WTC11 (cell line): ENCODE data around the gene ABCA5.

Experiments used
- ATF6 ChIP-seq: sonication (generic); formaldehyde crosslinking; IDR thresholded peaks from 2 replicates; pipeline ENCODE4 v1.8.1; 2023; ENCODE audit warnings: mild to moderate bottlenecking, missing genetic modification reagents
- CTCF ChIP-seq: fragments of 200-600 bp; IDR thresholded peaks from 2 replicates; pipeline ENCODE4 v1.8.0; 2022; ENCODE audit warnings: antibody characterized with exemption
- E2F4 ChIP-seq: sonication (generic); formaldehyde crosslinking; IDR thresholded peaks from 2 replicates; pipeline ENCODE4 v1.8.1; 2022; ENCODE audit warnings: low read depth, mild to moderate bottlenecking, moderate library complexity, missing genetic modification reagents, borderline replicate concordance
- GABPB1 ChIP-seq: sonication (generic); formaldehyde crosslinking; IDR thresholded peaks from 2 replicates; pipeline ENCODE4 v1.8.1; 2023; ENCODE audit warnings: mild to moderate bottlenecking, missing genetic modification reagents
- SP1 ChIP-seq: sonication (generic); formaldehyde crosslinking; conservative IDR thresholded peaks from 2 replicates; pipeline ENCODE4 v1.8.1; 2022; ENCODE audit warnings: missing genetic modification reagents
- USF1 ChIP-seq: sonication (generic); formaldehyde crosslinking; IDR thresholded peaks from 2 replicates; pipeline ENCODE4 v1.8.0; 2022; ENCODE audit warnings: mild to moderate bottlenecking, missing genetic modification reagents
- ZNF512 ChIP-seq: sonication (generic); formaldehyde crosslinking; IDR thresholded peaks from 2 replicates; pipeline ENCODE4 v1.8.1; 2022; ENCODE audit warnings: missing genetic modification reagents, borderline replicate concordance
- ZSCAN18 ChIP-seq: fragments of 250-450 bp; sonication (Bioruptor Pico); IDR thresholded peaks from 2 replicates; pipeline ENCODE4 v2.1.2; 2022; ENCODE audit warnings: mild to moderate bottlenecking, moderate library complexity

GRCh38 chr17:69208640-69209039, 118.3 kb downstream of the ABCA5 start:
- TF ChIP-seq ZNF512 (no peak), CTCF (no peak), GABPB1 (CRISPR knock-in tag) (no peak), ZSCAN18 (CRISPR knock-in tag) (no peak), E2F4 (CRISPR knock-in tag) (no peak), USF1 (CRISPR knock-in tag) (no peak), SP1 (CRISPR knock-in tag) (no peak), ATF6 (CRISPR knock-in tag) (no peak)
